ENCODE data around the gene BSCL2. TPM values are rescaled to one million over a fixed set of nuclear protein-coding genes. Genes with fewer than 3 reads are reported as not detected.

Gene BSCL2
- total RNA-seq, 4 donors from 2014 or later = 25.7 to 69.4 (median 32.6) TPM

DNA sequence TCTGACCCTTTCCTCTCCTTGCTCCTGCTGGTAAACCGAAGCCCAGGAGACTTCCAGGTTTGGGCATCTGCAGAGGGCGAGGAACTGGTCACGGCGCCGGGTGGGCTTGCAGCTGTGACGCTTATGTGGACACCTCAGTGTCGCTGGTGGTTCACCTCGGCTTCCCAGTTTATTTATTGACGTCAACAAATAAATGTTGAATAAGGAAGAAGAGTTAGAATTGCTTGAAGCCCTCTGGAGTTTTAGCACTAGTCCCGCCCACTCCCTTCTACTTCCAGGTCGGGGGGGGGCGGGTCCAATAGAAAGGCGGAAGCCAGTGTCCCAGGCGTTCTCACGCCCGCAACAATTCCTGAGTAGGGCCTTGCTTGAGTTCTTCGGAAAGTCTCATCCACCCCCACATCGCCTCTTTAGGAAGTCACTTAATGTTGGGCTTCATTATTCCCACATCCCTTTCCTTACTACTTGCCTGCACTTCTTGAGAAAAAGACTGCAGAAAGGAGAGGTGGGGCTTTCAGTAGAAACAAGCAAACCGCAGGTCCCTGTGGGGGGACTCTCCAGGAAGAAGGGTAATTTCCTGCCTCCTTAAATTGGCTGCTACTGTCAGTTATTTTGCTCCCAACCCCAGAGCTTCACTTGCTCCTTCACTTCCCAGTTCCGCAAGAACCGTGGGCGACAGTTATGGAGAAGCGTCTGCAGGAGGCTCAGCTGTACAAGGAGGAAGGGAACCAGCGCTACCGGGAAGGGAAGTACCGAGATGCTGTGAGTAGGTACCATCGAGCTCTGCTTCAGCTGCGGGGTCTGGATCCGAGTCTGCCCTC lies 21.2 kb upstream of the BSCL2 start, which contains the start of gene TTC9C:
Gene TTC9C (plus strand): TSS at position 316 of the 818 bp plus-strand sequence. CDS start 363 bp downstream, at position 679.
- peak; percentile 56 for DNase-seq
- Histone ChIP-seq H3K27ac (peak within 1 kb of the TSS; percentile 92 to 99 (median 94)), H3K27me3 (no peaks in the 10 kb centered on the region), H3K4me3 (peak within 1 kb of the TSS; percentile 72 to 93 (median 77)), H3K9me3 (no peaks in the 10 kb centered on the region), H3K36me3 (peaks cover 2 to 41% (median 3%) of the 10 kb centered on the region in 3 donors), H3K4me1 (peaks cover 29 to 74% (median 31%) of the 10 kb centered on the region in 3 donors)
- TF ChIP-seq CTCF (IDR thresholded peaks at IDR 0.05) = no peak
- peak in 2 of 4 donors; percentile 56 to 81 for TF ChIP-seq POLR2A (IDR thresholded peaks at IDR 0.05)
- intact Hi-C loops (cut with DNase I) = loop anchor here (5.0 to 10.0 kb wide), 2 partner anchors 34 to 136 kb away; partner anchors contain the start of gene POLR2G
- WGBS, 2 donors = 0 to 1% methylated on average over 10 to 23 of the region's 29 CpGs

DNA sequence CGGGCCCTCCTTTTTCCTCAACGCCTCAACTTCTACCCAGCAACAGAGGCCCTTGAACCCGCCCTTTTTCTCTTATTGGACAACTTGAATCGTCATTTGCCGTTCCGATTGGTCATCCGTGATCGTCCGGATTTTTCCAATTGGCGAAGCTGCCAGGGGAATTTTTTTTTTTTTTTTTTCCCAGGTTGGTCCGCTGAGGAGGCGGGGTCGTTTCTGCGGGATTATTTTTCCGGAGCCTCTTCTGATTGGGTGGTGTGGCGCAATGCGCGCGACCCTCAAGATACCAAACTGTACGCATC lies 20.6 kb upstream of the BSCL2 start:
- DNase-seq = peak; percentile 78
- intact Hi-C loops (cut with DNase I) = loop anchor here (5.0 to 10.0 kb wide), 2 partner anchors 34 to 137 kb away; partner anchors contain the start of gene POLR2G
- TF ChIP-seq POLR2A (IDR thresholded peaks at IDR 0.05) = no peak
- TF ChIP-seq CTCF (IDR thresholded peaks at IDR 0.05) = no peak
- Histone ChIP-seq H3K36me3 (peaks cover 8 to 41% (median 8%) of the 10 kb centered on the region in 3 donors), H3K4me1 (peaks cover 29 to 73% (median 31%) of the 10 kb centered on the region in 3 donors), H3K9me3 (no peaks in the 10 kb centered on the region), H3K27me3 (no peaks in the 10 kb centered on the region), H3K4me3 (peak overlapping the region; percentile 72 to 93 (median 77)), H3K27ac (peak overlapping the region; percentile 92 to 99 (median 94))
- 1% methylated on average over 20 of the region's 20 CpGs for WGBS, 2 donors

DNA sequence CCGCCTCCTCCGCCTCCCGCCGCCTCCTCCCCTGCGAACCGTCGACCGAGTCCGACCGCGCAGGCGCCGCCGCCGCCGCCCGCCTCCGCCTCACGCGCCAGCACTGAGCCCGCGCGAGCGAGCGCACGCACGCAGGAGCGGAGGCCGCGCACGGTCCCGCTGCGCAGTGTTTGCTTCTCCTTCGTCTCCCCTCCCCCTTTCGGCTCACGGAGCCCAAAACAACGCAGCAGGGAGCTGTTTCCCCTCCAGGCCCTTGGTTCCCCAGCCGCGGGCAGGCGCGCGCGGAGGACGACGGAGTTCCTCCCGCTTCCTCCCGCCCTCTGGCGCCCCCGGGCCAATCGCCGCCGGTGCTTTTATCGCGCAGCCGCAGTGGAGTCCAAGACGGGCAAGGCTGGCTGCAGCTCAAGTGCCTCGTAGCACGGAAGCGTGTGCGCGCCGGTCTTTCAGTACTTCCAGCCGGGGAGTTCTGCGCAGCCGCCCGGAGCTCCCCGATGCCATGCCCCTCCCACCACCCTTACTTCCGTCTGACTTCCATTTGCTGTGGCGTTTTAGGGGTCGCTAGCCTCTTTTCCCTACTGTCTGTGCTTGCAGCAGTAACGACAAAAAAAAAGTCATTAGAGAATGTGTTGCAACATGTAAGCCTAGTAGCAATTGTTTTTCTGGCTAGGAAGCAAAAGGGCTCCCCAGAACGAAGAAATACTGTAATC lies 20.1 kb upstream of the BSCL2 start, which contains the start of gene HNRNPUL2:
Gene HNRNPUL2 (minus strand): TSS at position 293 of the 707 bp plus-strand sequence. CDS start 301 bp downstream, outside the sequence.
- no peaks in the 10 kb centered on the region for H3K9me3 ChIP-seq
- H3K4me1 ChIP-seq = peaks cover 29 to 68% (median 29%) of the 10 kb centered on the region in 3 donors
- H3K4me3 ChIP-seq = peak within 1 kb of the TSS; percentile 72 to 93 (median 77)
- DNase-seq = peak; percentile 81
- no peaks in the 10 kb centered on the region for H3K27me3 ChIP-seq
- peak within 1 kb of the TSS; percentile 92 to 99 (median 94) for H3K27ac ChIP-seq
- TF ChIP-seq CTCF (IDR thresholded peaks at IDR 0.05) (peak in 2 of 6 experiments; percentile 2 to 8), POLR2A (IDR thresholded peaks at IDR 0.05) (peak in 3 of 4 donors; percentile 85 to 97 (median 90))
- peaks cover 13 to 41% (median 13%) of the 10 kb centered on the region in 3 donors for H3K36me3 ChIP-seq
- intact Hi-C loops (cut with DNase I) = loop anchor here (5.0 to 10.0 kb wide), 2 partner anchors 35 to 137 kb away; partner anchors contain the start of gene POLR2G
- 0% methylated on average over 6 to 19 of the region's 72 CpGs for WGBS, 2 donors

DNA sequence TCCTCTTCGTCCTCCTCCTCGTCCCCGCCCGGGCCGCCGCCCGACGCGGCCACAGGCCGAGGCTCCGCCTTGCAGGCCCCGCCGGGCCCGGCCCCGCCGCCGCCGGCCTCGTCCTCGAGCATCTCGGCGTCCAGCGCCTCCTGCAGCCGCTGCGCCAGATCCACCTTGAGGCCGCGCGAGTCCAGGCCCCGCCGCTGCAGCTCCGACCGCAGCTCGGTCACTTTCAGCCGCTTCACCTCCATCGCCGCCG lies 19.6 kb upstream of the BSCL2 start:
- intact Hi-C loops (cut with DNase I) = loop anchor here (5.0 to 10.0 kb wide), 2 partner anchors 35 to 138 kb away; partner anchors contain the start of gene POLR2G
- peak overlapping the region; percentile 92 to 99 (median 94) for H3K27ac ChIP-seq
- H3K9me3 ChIP-seq = no peaks in the 10 kb centered on the region
- TF ChIP-seq CTCF (IDR thresholded peaks at IDR 0.05) (peak in 2 of 6 experiments; percentile 2 to 13), POLR2A (IDR thresholded peaks at IDR 0.05) (no peak)
- peak overlapping the region; percentile 72 to 93 (median 77) for H3K4me3 ChIP-seq
- peaks cover 17 to 42% (median 17%) of the 10 kb centered on the region in 3 donors for H3K36me3 ChIP-seq
- no peaks in the 10 kb centered on the region for H3K27me3 ChIP-seq
- DNase-seq = no peak
- no CpG with 5 or more reads among the region's 37 CpGs for WGBS, 2 donors
- peaks cover 28 to 67% (median 29%) of the 10 kb centered on the region in 3 donors for H3K4me1 ChIP-seq
